Left forelimb (tissue), 1 donor: ENCODE results near the gene SMCO3.

ENCODE experiments used
- DNase-seq: peaks from one replicate; pipeline ENCODE4 v3.0.0-alpha.2; 2018; ENCODE audit warnings: low spot score

The SMCO3 gene

GRCh38 chr12:14827043-14827442, 13.1 kb upstream of the SMCO3 start:
- DNase-seq = no peak

GRCh38 chr12:14826491-14826890, 12.5 kb upstream of the SMCO3 start:
- no peak for DNase-seq

GRCh38 chr12:14825256-14825655, 11.3 kb upstream of the SMCO3 start:
- DNase-seq = no peak

- DNase-seq = no peak
These were observed 10.1 kb upstream of the SMCO3 start for GRCh38 chr12:14824012-14824634.

- DNase-seq = no peak
These were observed 2.5 kb downstream of the SMCO3 start for GRCh38 chr12:14811486-14811885.

GRCh38 chr12:14810953-14811483, 3.0 kb downstream of the SMCO3 start:
- DNase-seq = no peak

- DNase-seq = no peak
These were observed 3.6 kb downstream of the SMCO3 start for GRCh38 chr12:14810167-14810952.

- DNase-seq = no peak
These were observed 10.2 kb downstream of the SMCO3 start for GRCh38 chr12:14803830-14804160.

GRCh38 chr12:14803011-14803829, 10.8 kb downstream of the SMCO3 start, which contains the start of the genes C12orf60 and WBP11:
Gene C12orf60 (plus strand): TSS chr12:14803670. CDS start chr12:14822936, 19,266 bp downstream.
Gene WBP11 (minus strand): TSS chr12:14803478. CDS start chr12:14801383, 2,095 bp downstream.
- DNase-seq = peak; percentile 90

- no peak for DNase-seq
These were observed 11.3 kb downstream of the SMCO3 start for GRCh38 chr12:14802721-14803010.

- no peak for DNase-seq
These were observed 11.7 kb downstream of the SMCO3 start for GRCh38 chr12:14802247-14802646.

- DNase-seq = no peak
These were observed 18.9 kb downstream of the SMCO3 start for GRCh38 chr12:14795028-14795448.

- DNase-seq = no peak
These were observed 28.4 kb downstream of the SMCO3 start for GRCh38 chr12:14785568-14785967.

GRCh38 chr12:14784471-14784870, 29.5 kb downstream of the SMCO3 start:
- no peak for DNase-seq

GRCh38 chr12:14782756-14783155, 31.2 kb downstream of the SMCO3 start:
- DNase-seq = no peak

- DNase-seq = no peak
These were observed 32.4 kb downstream of the SMCO3 start for GRCh38 chr12:14781563-14781962.

- DNase-seq = no peak
These were observed 33.1 kb downstream of the SMCO3 start for GRCh38 chr12:14780859-14781258.

GRCh38 chr12:14779834-14780233, 34.1 kb downstream of the SMCO3 start:
- DNase-seq = no peak

- DNase-seq = no peak
These were observed 36.7 kb downstream of the SMCO3 start for GRCh38 chr12:14777271-14777670.

GRCh38 chr12:14776236-14776961, 37.6 kb downstream of the SMCO3 start:
- no peak for DNase-seq

GRCh38 chr12:14775636-14775980, 38.4 kb downstream of the SMCO3 start:
- DNase-seq = no peak
